Right cardiac atrium (tissue), 5 donors: ENCODE data around the gene RUNDC3A. TPM values are rescaled to one million over a fixed set of nuclear protein-coding genes. Genes with fewer than 3 reads are reported as not detected.
A peak's percentile ranks its signal among the peaks of the same experiment; 100 is the strongest.
"Not testable (repeated sequence)": the region's sequence is repeated elsewhere in the genome, so short reads cannot be mapped to it uniquely, and the experiment has no call there.

Source experiments
- ATAC-seq, 2 donors: fragments of 200-7000 bp; cut with Tn5 transposase; one replicate each; pipeline versions ENCODE4 v1.8.0 to v1.9.1; 2020; ENCODE audit warnings: moderate library complexity in 2 of 2, mild to moderate bottlenecking in 1 of 2
- DNase-seq, 3 donors: peaks; one replicate each; pipeline ENCODE4 v3.0.0-alpha.2; 2020
- H3K27ac ChIP-seq: one replicate; pipeline ENCODE4 v1.5.1; 2013; ENCODE audit warnings: mild to moderate bottlenecking, low read length, control low read depth, moderate library complexity
- H3K27me3 ChIP-seq: one replicate; pipeline ENCODE4 v1.6.1; 2013; ENCODE audit not compliant: control insufficient read depth, insufficient read depth
- H3K4me1 ChIP-seq: one replicate; pipeline ENCODE4 v1.6.1; 2013; ENCODE audit warnings: low read length; ENCODE audit not compliant: control insufficient read depth, insufficient read depth
- H3K4me3 ChIP-seq: one replicate; pipeline ENCODE4 v1.5.1; 2013; ENCODE audit warnings: low read length, control low read depth
- H3K9me3 ChIP-seq: one replicate; pipeline ENCODE4 v1.6.1; 2013; ENCODE audit warnings: low read length; ENCODE audit not compliant: control insufficient read depth
- WGBS: extraction: QIAGEN DNeasy Blood & Tissue Kit; methylation state at CpG from one replicate; pipeline ENCODE4 v1.1.7; 2013; 5-methylcytosine and 5-hydroxymethylcytosine counted together
- intact Hi-C, 4 donors: fragments of 100-400 bp; cut with DNase I; formaldehyde crosslinking; loops; one replicate each; pipeline versions ENCODE4 v1.11.0 to v1.14.0; 2022 to 2023
- polyA plus RNA-seq: library from polyadenylated mRNA; stranded (reverse); fragments of 200-250 nt; gene quantifications from one replicate; pipeline ENCODE4 v1.2.3, GENCODE V29; 2013
- total RNA-seq, 4 donors: library from RNA; stranded (reverse); fragmentation: NEBNext Ultra II Directional; extraction: Animal tissue kit (Norgen Biotek cat#: 25700); gene quantifications; one replicate each; pipeline ENCODE4 v1.2.1, GENCODE V29; 2021
- donor health status: healthy with polysubstance abuse.
- donor health status: DM: no; HTN: yes; CAD: no.
- donor health status: DM: no; HTN: no; CAD: no.
- donor health status: DM: no; HTN: yes; CAD: no; lungs with severe emphysema.
- donor health status: DM: yes; HTN: yes; CAD: no.

The RUNDC3A gene
- total and polyA plus RNA-seq, 5 donors: 1.6 to 4.5 (median 2.1) TPM

DNA sequence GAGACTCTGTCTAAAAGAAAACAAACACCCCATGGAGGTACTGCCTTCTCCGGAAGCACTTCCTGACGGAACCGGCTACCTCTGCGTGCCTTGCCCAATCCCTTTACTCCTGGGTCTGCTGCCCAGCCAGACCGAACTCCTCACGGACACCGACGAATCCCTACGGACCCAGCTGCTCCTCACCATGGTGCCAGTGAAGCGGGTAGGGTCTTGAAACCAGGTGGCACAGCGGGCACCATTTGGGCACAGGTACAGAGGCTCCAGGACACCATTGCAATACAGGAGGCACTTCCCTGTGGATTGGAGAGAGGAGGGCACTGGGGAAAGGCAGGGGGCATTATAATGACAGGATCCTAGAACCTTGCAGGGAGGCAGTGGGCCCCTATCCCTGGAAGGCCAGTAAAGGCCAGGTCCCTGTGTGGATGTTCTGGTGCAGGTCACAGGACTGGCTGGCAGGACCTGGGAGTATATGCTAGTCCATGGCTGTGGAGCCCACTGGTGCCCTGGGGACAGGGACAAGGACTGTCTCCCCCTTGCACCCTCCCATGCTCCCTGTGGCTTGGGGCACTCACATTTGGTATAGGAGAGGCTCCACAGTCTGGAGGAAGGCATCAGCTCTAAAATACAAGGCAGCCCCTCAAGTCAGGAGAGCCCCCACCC, 14.0 kb downstream of the RUNDC3A start:
- no peaks in the 10 kb centered on the region for H3K27me3 ChIP-seq
- no peak overlapping the region for H3K4me3 ChIP-seq
- H3K9me3 ChIP-seq: no peaks in the 10 kb centered on the region
- DNase-seq (peak in 1 of 3 donors; percentile 28), ATAC-seq (no peak)
- no peaks in the 10 kb centered on the region for H3K4me1 ChIP-seq
- H3K27ac ChIP-seq: no peak overlapping the region
- WGBS: 89% methylated on average over 11 of the region's 11 CpGs
- intact Hi-C loops: loop anchor here in 1 of 4 donors (5.0 kb wide), 1 partner anchor 100 kb away; no protein-coding TSS in a partner anchor

DNA sequence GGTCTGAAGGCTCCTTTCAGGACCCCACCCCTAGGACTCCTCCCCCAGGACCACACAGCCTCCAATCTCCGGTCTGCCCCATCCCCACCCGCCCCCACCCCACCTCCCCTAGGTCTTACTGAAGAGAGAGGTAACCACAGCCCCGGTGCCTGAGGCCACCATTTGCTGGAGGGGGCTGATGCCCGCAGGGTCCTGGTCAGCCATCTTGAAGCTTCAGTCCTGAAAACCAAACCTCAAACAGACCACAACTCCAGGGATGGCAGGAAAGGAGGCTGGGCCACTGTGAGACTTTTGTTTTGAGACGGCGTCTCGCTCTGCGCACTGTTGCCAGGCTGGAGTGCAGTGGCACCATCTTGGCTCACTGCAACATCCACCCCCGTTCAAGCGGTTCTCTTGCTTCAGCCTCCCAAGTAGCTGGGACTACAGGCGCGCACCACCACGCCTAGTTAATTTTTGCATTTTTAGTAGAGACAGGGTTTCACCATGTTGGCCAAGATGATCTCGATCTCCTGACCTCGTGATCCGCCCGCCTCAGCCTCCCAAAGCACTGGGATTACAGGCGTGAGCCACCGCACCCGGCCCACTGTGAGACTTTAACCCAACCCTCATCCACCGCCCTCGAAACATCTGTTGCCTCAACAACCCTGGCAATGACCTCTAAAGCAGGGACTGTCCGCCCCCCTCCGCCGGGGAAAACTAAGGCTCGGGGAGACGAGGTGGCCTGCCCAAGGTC, 15.1 kb downstream of the RUNDC3A start:
- intact Hi-C loops: loop anchor here in 3 of 4 donors (2.0 to 5.0 kb wide), 3 partner anchors 101 to 113 kb away; no protein-coding TSS in a partner anchor
- H3K27ac ChIP-seq: no peak overlapping the region

DNA sequence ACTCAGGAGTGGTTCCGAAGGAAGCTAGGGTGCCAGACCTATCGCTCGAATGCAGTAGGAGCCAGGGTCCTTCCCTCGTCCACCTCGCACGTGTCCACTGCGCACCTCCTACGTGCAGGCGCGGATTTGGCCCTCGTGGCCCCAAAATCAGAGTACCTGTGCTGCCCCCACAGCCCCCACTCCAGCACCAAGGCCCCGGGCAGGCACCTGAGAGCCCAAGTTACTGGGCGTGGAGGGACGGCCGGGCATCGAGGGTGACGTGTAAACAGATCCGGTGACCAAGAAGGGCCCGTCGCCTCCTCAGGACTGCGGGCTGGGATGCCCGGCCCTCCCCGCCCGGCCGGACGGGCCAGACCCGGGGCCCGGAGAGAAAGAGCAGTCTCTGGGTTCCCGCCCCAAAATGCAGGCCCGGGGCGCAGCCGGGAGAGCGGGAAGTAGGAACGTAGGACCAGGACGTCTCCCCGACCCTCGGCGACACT, 15.7 kb downstream of the RUNDC3A start:
- no peak for DNase-seq
- no peaks in the 10 kb centered on the region for H3K27me3 ChIP-seq
- H3K27ac ChIP-seq: peak overlapping the region; percentile 20
- ATAC-seq: peak in 1 of 2 donors; percentile 3
- peak overlapping the region; percentile 87 for H3K4me3 ChIP-seq
- 1% methylated on average over 38 of the region's 38 CpGs for WGBS
- H3K4me1 ChIP-seq: no peaks in the 10 kb centered on the region
- no peaks in the 10 kb centered on the region for H3K9me3 ChIP-seq
- intact Hi-C loops: loop anchor here in 3 of 4 donors (2.0 to 5.0 kb wide), 3 partner anchors 102 to 113 kb away; no protein-coding TSS in a partner anchor

More for the DNA sequence above, 15.1 kb downstream of the RUNDC3A start:
- no peaks in the 10 kb centered on the region for H3K27me3 ChIP-seq
- peak overlapping the region; percentile 87 for H3K4me3 ChIP-seq
- H3K4me1 ChIP-seq: no peaks in the 10 kb centered on the region
- no peaks in the 10 kb centered on the region for H3K9me3 ChIP-seq
- WGBS: 60% methylated on average over 27 of the region's 27 CpGs
- DNase-seq: peak in 1 of 3 donors; percentile 36
- ATAC-seq: no peak

DNA sequence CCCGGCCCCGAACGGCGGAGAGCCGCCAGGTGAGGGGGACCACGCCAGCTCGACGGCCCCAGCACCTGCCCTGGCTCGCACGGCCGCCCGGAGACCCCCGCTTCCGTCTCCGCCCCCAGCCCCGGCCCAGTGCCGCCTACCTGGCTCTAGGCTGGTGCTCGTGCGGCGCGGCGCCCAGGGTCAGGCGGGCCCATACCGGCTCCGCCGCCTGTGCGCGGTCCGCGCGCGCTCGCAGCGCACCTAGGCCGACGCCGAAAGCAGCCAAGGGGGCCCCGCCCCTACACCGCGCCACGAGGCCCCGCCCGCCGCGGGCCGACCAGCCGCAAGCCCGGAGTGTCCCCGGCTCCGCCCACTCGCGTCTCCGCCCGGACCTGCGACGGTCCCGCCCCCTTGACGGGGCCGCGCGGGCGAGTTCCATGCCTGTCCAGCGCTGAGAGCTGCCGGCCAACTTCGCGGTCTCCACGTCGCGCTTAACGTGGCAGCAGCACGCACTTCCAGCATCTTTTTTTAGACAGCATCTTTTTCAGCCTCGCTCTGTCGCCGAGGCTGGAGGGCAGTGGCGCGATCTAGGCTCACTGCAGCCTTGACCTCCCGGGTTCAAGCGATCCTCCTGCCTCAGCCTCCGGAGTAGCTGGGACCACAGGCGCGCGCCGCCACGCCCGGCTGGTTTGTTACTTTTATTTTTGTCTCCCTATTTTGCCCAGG, 16.3 kb downstream of the RUNDC3A start, which contains the start of gene SLC25A39:
TSS of gene SLC25A39 (minus strand) at position 253 of the 705 bp plus-strand sequence. CDS start 1,261 bp downstream, outside the sequence.
- Histone ChIP-seq H3K4me3 (peak within 1 kb of the TSS; percentile 87), H3K4me1 (no peaks in the 10 kb centered on the region), H3K27ac (peak within 1 kb of the TSS; percentile 70), H3K27me3 (no peaks in the 10 kb centered on the region), H3K9me3 (no peaks in the 10 kb centered on the region)
- DNase-seq (peak; percentile 93 to 98 (median 98)), ATAC-seq (peak; percentile 93)
- intact Hi-C loops: loop anchor here (2.0 to 5.0 kb wide), 4 partner anchors 102 to 114 kb away; no protein-coding TSS in a partner anchor
- under 1% methylated on average over 85 of the region's 85 CpGs for WGBS

DNA sequence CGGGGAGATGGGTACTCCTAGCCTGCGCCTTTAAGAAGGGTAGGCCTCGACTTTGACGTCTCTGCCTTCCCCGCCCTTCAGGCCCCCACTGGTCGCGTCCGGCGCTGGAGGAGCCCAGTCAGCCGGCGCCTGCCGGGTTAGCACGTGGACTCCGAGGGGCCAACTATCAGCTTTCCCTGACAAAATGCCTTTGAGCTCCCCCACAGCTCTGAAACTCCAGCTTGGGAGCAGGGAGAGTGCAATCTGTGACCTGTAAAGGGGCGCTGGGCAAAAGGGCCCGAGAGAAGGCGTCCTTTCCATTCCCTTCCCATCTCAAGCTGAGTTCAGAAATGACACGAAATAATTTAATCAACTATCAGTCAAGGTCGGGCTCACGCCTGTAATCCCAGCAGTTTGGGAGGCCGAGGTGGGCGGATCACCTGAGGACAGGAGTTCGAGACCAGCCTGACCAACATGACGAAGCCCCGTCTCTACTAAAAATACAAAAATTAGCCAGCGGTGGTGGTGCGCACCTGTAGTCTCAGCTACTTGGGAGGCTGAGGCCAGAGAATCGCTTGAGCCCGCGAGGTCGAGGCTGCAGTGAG, 18.6 kb downstream of the RUNDC3A start:
- ATAC-seq (peak; percentile 89 to 92), DNase-seq (peak; percentile 97 to 99 (median 98))
- peak overlapping the region; percentile 71 for H3K27ac ChIP-seq
- 24% methylated on average over 31 of the region's 31 CpGs for WGBS
- no peaks in the 10 kb centered on the region for H3K9me3 ChIP-seq
- no peaks in the 10 kb centered on the region for H3K27me3 ChIP-seq
- peak overlapping the region; percentile 34 for H3K4me3 ChIP-seq
- H3K4me1 ChIP-seq: no peaks in the 10 kb centered on the region
- intact Hi-C loops: loop anchor here in 1 of 4 donors (5.0 kb wide), 1 partner anchor 115 kb away; no protein-coding TSS in a partner anchor

DNA sequence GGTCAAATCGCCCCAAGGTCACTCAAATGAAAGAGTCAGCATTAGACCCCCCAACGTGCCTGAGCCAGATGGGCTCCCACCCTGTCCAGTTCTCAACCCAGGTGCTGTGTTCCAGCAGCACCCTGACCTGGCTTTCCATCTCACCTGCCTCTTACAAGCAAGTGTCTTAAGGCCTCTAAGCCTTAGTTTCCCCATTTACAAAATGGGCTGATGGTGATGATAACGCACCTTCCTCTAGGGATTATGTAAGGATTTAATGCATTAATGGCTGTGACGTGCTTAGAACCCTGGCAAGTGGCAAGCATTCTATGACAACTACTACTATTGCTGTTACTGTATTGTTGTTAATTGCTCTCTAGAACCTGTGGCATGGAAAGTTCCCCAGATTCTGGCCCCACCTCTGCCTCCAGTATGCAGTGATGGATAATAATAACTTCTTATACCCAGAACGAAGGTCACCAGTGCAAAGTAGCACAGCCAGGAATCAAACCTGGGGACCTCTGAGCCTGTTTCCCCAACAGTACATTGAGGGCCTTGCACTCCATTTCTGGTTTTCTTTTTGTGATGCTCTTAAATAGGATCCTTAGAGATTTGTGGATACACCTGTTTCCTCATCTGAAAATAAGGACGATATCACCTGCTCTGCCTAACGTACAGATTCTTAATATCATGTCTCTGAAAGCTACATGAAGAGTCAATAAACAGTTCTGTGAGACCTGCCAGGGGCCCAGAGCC, 19.5 kb downstream of the RUNDC3A start:
- ATAC-seq (no peak), DNase-seq (no peak)
- 73% methylated on average over 7 of the region's 7 CpGs for WGBS
- H3K27me3 ChIP-seq: no peaks in the 10 kb centered on the region
- intact Hi-C loops: loop anchor here in 1 of 4 donors (5.0 kb wide), 1 partner anchor 116 kb away; no protein-coding TSS in a partner anchor
- no peaks in the 10 kb centered on the region for H3K4me1 ChIP-seq
- H3K9me3 ChIP-seq: no peaks in the 10 kb centered on the region
- no peak overlapping the region for H3K27ac ChIP-seq
- no peak overlapping the region for H3K4me3 ChIP-seq

DNA sequence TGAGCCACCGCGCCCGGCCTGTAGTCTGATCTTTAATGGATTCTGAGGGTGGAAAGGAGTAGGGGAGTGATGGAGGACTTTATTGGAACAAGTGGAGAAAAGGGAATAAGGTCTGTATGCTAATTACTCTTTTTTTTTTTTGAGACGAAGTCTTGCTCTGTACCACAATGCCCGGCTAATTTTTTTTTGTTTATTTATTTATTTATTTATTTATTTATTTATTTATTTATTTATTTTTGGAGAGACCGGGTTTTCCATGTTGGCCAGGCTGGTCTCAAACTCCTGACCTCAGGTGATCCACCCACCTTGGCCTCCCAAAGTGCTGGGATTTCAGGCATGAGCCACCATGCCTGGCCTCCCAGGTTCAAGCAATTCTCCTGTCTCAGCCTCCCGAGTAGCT, 21.1 kb downstream of the RUNDC3A start:
- H3K4me1 ChIP-seq, H3K27ac ChIP-seq, H3K4me3 ChIP-seq, H3K9me3 ChIP-seq, H3K27me3 ChIP-seq, ATAC-seq: not testable (repeated sequence)
- peak in 1 of 3 donors; percentile 37 for DNase-seq
- 84% methylated on average over 7 of the region's 7 CpGs for WGBS
- intact Hi-C loops: loop anchor here in 1 of 4 donors (5.0 kb wide), 1 partner anchor 117 kb away; no protein-coding TSS in a partner anchor

DNA sequence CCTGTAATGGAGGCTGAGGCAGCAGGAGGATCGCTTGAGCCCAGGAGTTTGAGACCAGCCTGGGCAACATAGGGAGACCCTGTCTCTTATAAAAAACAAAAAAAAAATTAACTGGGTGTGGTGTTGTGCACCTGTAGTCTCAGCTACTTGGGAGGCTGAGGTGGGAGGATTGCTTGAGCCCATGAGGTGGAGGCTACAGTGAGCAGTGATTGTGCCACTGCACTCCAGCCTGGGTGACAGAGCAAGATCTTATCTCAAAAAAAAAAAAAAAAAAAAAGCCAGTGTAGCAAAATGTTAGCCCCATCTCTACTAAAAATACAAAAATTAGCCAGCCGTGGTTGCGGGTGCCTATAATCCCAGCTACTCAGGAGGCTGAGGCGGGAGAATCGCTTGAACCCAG, 21.9 kb downstream of the RUNDC3A start:
- H3K27me3 ChIP-seq, H3K9me3 ChIP-seq, H3K27ac ChIP-seq, DNase-seq, H3K4me1 ChIP-seq, ATAC-seq, H3K4me3 ChIP-seq: not testable (repeated sequence)
- 91% methylated on average over 5 of the region's 5 CpGs for WGBS
- intact Hi-C loops: loop anchor here in 1 of 4 donors (5.0 kb wide), 1 partner anchor 118 kb away; no protein-coding TSS in a partner anchor

DNA sequence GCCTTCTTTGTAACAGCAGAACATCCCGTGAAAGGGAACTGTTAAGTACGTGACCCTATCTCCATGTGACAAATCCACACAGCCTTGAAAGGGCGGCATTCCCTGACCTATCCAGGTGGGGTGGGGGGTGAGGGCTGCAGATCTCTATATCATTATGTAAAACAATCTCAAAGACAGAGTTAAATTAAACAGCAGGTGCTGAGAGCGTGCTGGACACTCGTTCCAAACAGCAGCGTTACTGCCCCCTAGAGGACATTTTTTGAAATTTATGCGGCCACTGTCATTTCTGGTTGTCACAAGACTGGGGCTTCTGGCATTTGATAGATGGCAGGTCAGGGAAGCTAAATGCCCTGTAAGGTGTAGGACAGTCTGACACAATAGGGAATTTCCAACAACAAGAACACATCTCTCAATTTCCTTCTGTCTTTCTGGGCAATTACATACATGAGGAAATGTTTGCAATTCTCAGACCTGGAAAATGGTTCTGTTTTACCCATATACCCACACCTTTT, 22.9 kb downstream of the RUNDC3A start:
- no peak overlapping the region for H3K4me3 ChIP-seq
- 0% methylated on average over 7 of the region's 7 CpGs for WGBS
- no peak overlapping the region for H3K27ac ChIP-seq
- no peaks in the 10 kb centered on the region for H3K27me3 ChIP-seq
- intact Hi-C loops: loop anchor here in 1 of 4 donors (5.0 kb wide), 1 partner anchor 119 kb away; no protein-coding TSS in a partner anchor
- peak in 2 of 3 donors; percentile 63 to 77 for DNase-seq
- ATAC-seq: peak in 1 of 2 donors; percentile 9
- H3K4me1 ChIP-seq: no peaks in the 10 kb centered on the region
- H3K9me3 ChIP-seq: no peaks in the 10 kb centered on the region
